HUES64 (cell line): ENCODE data around the gene FXYD5.

Experiments
- H3K27ac ChIP-seq: 2 replicates; pipeline ENCODE4 v1.7.0; 2013; ENCODE audit warnings: low read depth, low read length, inconsistent platforms
- H3K27me3 ChIP-seq: 2 replicates; pipeline ENCODE4 v1.6.1; 2013; ENCODE audit warnings: mild to moderate bottlenecking, low read length; ENCODE audit not compliant: insufficient read depth
- H3K36me3 ChIP-seq: 2 replicates; pipeline ENCODE4 v1.6.1; 2013; ENCODE audit warnings: mild to moderate bottlenecking, low read length; ENCODE audit not compliant: insufficient read depth
- H3K4me1 ChIP-seq: 2 replicates; pipeline ENCODE4 v1.6.1; 2013; ENCODE audit warnings: mild to moderate bottlenecking, low read length, moderate library complexity; ENCODE audit not compliant: insufficient read depth
- H3K4me3 ChIP-seq: 2 replicates; pipeline ENCODE4 v1.5.1; 2013; ENCODE audit warnings: mild to moderate bottlenecking, low read length, moderate library complexity
- H3K9ac ChIP-seq: 2 replicates; pipeline ENCODE4 v1.6.1; 2013; ENCODE audit warnings: mild to moderate bottlenecking, low read depth, low read length
- H3K9me3 ChIP-seq: 2 replicates; pipeline ENCODE4 v1.6.1; 2013; ENCODE audit warnings: low read depth, low read length; ENCODE audit not compliant: insufficient read depth
- WGBS: fragments of 150-250, 120-280 bp; methylation state at CpG from one replicate; pipeline ENCODE4 v1.1.7; 2013; ENCODE audit warnings: missing lambda C conversion rate; 5-methylcytosine and 5-hydroxymethylcytosine counted together

Gene FXYD5

GRCh38 chr19:35211545-35212230 is 57.2 kb downstream of the FXYD5 start:
- Histone ChIP-seq H3K9me3 (0 out of 2 replicates have a peak, but pooled peaks cover 3% of the 10 kb centered on the region), H3K4me3 (no peak overlapping the region), H3K36me3 (no peaks in the 10 kb centered on the region), H3K27me3 (no peaks in the 10 kb centered on the region), H3K4me1 (no peaks in the 10 kb centered on the region), H3K27ac (no peak overlapping the region), H3K9ac (no peak overlapping the region)
- WGBS = 86% methylated on average over 7 of the region's 7 CpGs

GRCh38 chr19:35212241-35212640 is 57.7 kb downstream of the FXYD5 start:
- no peak overlapping the region for H3K4me3 ChIP-seq
- H3K9ac ChIP-seq = no peak overlapping the region
- H3K27ac ChIP-seq = no peak overlapping the region
- no peaks in the 10 kb centered on the region for H3K27me3 ChIP-seq
- WGBS = 70% methylated on average over 7 of the region's 7 CpGs
- no peaks in the 10 kb centered on the region for H3K4me1 ChIP-seq
- no peaks in the 10 kb centered on the region for H3K36me3 ChIP-seq
- H3K9me3 ChIP-seq = 0 out of 2 replicates have a peak, but pooled peaks cover 3% of the 10 kb centered on the region

GRCh38 chr19:35213663-35214632 is 59.4 kb downstream of the FXYD5 start:
- H3K36me3 ChIP-seq = no peaks in the 10 kb centered on the region
- WGBS = 89% methylated on average over 21 of the region's 21 CpGs
- H3K9ac ChIP-seq = no peak overlapping the region
- no peak overlapping the region for H3K27ac ChIP-seq
- H3K4me3 ChIP-seq = no peak overlapping the region
- H3K4me1 ChIP-seq = no peaks in the 10 kb centered on the region
- H3K9me3 ChIP-seq = peaks cover 1% of the 10 kb centered on the region; the same call in 1 of the 2 replicates
- no peaks in the 10 kb centered on the region for H3K27me3 ChIP-seq

- Histone ChIP-seq H3K4me3 (no peak overlapping the region), H3K9me3 (peaks cover 8% of the 10 kb centered on the region; the same call in 1 of the 2 replicates), H3K27ac (no peak overlapping the region), H3K36me3 (no peaks in the 10 kb centered on the region), H3K9ac (no peak overlapping the region), H3K27me3 (no peaks in the 10 kb centered on the region), H3K4me1 (no peaks in the 10 kb centered on the region)
- 91% methylated on average over 7 of the region's 7 CpGs for WGBS
Measured at GRCh38 chr19:35214766-35215422, 60.4 kb downstream of the FXYD5 start.

- H3K4me1 ChIP-seq = no peaks in the 10 kb centered on the region
- WGBS = 94% methylated on average over 7 of the region's 8 CpGs
Measured at GRCh38 chr19:35216016-35216832, 61.7 kb downstream of the FXYD5 start.

GRCh38 chr19:35216833-35217648 is 62.5 kb downstream of the FXYD5 start:
- H3K9me3 ChIP-seq = peaks cover 8% of the 10 kb centered on the region; the same call in 1 of the 2 replicates
- no peak overlapping the region for H3K27ac ChIP-seq
- no peak overlapping the region for H3K9ac ChIP-seq
- H3K36me3 ChIP-seq = no peaks in the 10 kb centered on the region
- WGBS = 75% methylated on average over 3 of the region's 3 CpGs
- H3K27me3 ChIP-seq = no peaks in the 10 kb centered on the region
- no peaks in the 10 kb centered on the region for H3K4me1 ChIP-seq
- no peak overlapping the region for H3K4me3 ChIP-seq

More at GRCh38 chr19:35216016-35216832, 61.7 kb downstream of the FXYD5 start:
- no peaks in the 10 kb centered on the region for H3K36me3 ChIP-seq
- H3K27ac ChIP-seq = no peak overlapping the region
- peaks cover 8% of the 10 kb centered on the region; the same call in 1 of the 2 replicates for H3K9me3 ChIP-seq
- no peaks in the 10 kb centered on the region for H3K27me3 ChIP-seq
- H3K9ac ChIP-seq = no peak overlapping the region
- no peak overlapping the region for H3K4me3 ChIP-seq

GRCh38 chr19:35217649-35217990 is 63.1 kb downstream of the FXYD5 start:
- Histone ChIP-seq H3K36me3 (no peaks in the 10 kb centered on the region), H3K4me3 (no peak overlapping the region), H3K9me3 (peaks cover 8% of the 10 kb centered on the region; the same call in 1 of the 2 replicates), H3K27ac (no peak overlapping the region), H3K4me1 (no peaks in the 10 kb centered on the region), H3K27me3 (no peaks in the 10 kb centered on the region), H3K9ac (no peak overlapping the region)

- Histone ChIP-seq H3K4me3 (no peak overlapping the region), H3K27ac (no peak overlapping the region), H3K27me3 (no peaks in the 10 kb centered on the region), H3K36me3 (no peaks in the 10 kb centered on the region), H3K4me1 (no peaks in the 10 kb centered on the region), H3K9ac (no peak overlapping the region), H3K9me3 (peaks cover 8% of the 10 kb centered on the region; the same call in 1 of the 2 replicates)
- 100% methylated on average over 1 of the region's 1 CpG for WGBS
Measured at GRCh38 chr19:35219008-35219407, 64.5 kb downstream of the FXYD5 start.
